HEK293T (cell line): ENCODE measurements around the gene PAFAH2.

Source experiments
- BHLHE40 ChIP-seq: fragments of 450-650 bp; IDR thresholded peaks from 2 replicates; pipeline ENCODE4 v1.6.1; 2016; ENCODE audit warnings: mild to moderate bottlenecking, moderate library complexity, borderline replicate concordance
- FOXK2 ChIP-seq: fragments of 450-650 bp; IDR thresholded peaks from 2 replicates; pipeline ENCODE4 v1.6.1; 2016; ENCODE audit warnings: mild to moderate bottlenecking
- FOXM1 ChIP-seq: fragments of 450-650 bp; IDR thresholded peaks from 2 replicates; pipeline ENCODE4 v1.6.1; 2017; ENCODE audit warnings: mild to moderate bottlenecking, borderline replicate concordance
- NFRKB ChIP-seq: fragments of 450-650 bp; IDR thresholded peaks from 2 replicates; pipeline ENCODE4 v1.6.1; 2016; ENCODE audit warnings: mild to moderate bottlenecking, moderate library complexity
- PKNOX1 ChIP-seq: fragments of 450-650 bp; IDR thresholded peaks from 2 replicates; pipeline ENCODE4 v1.6.1; 2016
- SP1 ChIP-seq: fragments of 450-650 bp; IDR thresholded peaks from 2 replicates; pipeline ENCODE4 v1.6.1; 2017
- TARDBP ChIP-seq: fragments of 450-650 bp; IDR thresholded peaks from 2 replicates; pipeline ENCODE4 v1.6.1; 2016

- no peak for TF ChIP-seq FOXM1
- TF ChIP-seq FOXK2 = no peak
- no peak for TF ChIP-seq NFRKB
- TF ChIP-seq SP1 = no peak
- no peak for TF ChIP-seq TARDBP
- TF ChIP-seq PKNOX1 = no peak
- TF ChIP-seq BHLHE40 = no peak
Observed at GRCh38 chr1:25991937-25992688, 5.8 kb downstream of the PAFAH2 start.
